ENCODE data around the gene TMEM26.

The TMEM26 gene

GRCh38 chr10:61452655-61453641 is at the start of gene TMEM26:
Gene TMEM26, minus strand, starts transcription at chr10:61453381. Its CDS starts 300 bp downstream, at chr10:61453081.
- DNase-seq, result no peak

GRCh38 chr10:61500460-61500859 is 47.3 kb upstream of the TMEM26 start:
- no peak for DNase-seq

- DNase-seq, result no peak
Observed at GRCh38 chr10:61492364-61492995, 39.3 kb upstream of the TMEM26 start.

- no peak for DNase-seq
Observed at GRCh38 chr10:61487506-61487905, 34.3 kb upstream of the TMEM26 start.

GRCh38 chr10:61486738-61487396 is 33.7 kb upstream of the TMEM26 start:
- DNase-seq, result no peak

GRCh38 chr10:61486251-61486650 is 33.1 kb upstream of the TMEM26 start:
- DNase-seq, result no peak

- no peak for DNase-seq
Observed at GRCh38 chr10:61481597-61481996, 28.4 kb upstream of the TMEM26 start.

- DNase-seq, result no peak
Observed at GRCh38 chr10:61480208-61480607, 27.0 kb upstream of the TMEM26 start.

- no peak for DNase-seq
Observed at GRCh38 chr10:61478621-61479312, 25.6 kb upstream of the TMEM26 start.

GRCh38 chr10:61477451-61477850 is 24.3 kb upstream of the TMEM26 start:
- DNase-seq, result no peak

- no peak for DNase-seq
Observed at GRCh38 chr10:61476529-61476928, 23.3 kb upstream of the TMEM26 start.

- DNase-seq, result no peak
Observed at GRCh38 chr10:61475449-61475873, 22.3 kb upstream of the TMEM26 start.

- DNase-seq, result no peak
Observed at GRCh38 chr10:61472090-61472674, 19.0 kb upstream of the TMEM26 start.

GRCh38 chr10:61471491-61471890 is 18.3 kb upstream of the TMEM26 start:
- DNase-seq, result no peak

GRCh38 chr10:61470740-61471139 is 17.6 kb upstream of the TMEM26 start:
- no peak for DNase-seq

- DNase-seq, result no peak
Observed at GRCh38 chr10:61465901-61466632, 12.9 kb upstream of the TMEM26 start.

GRCh38 chr10:61465171-61465496 is 12.0 kb upstream of the TMEM26 start:
- no peak for DNase-seq

GRCh38 chr10:61464461-61465170 is 11.4 kb upstream of the TMEM26 start:
- no peak for DNase-seq

GRCh38 chr10:61463035-61463909 is 10.1 kb upstream of the TMEM26 start:
- no peak for DNase-seq

- no peak for DNase-seq
Observed at GRCh38 chr10:61460835-61461234, 7.7 kb upstream of the TMEM26 start.
